ENCODE results near the gene CFHR5. TPM values are rescaled to one million over a fixed set of nuclear protein-coding genes. Genes with fewer than 3 reads are reported as not detected.

Gene CFHR5
- total and polyA plus RNA-seq, 4 donors = 3.4 to 110 (median 49.1) TPM

- no peak overlapping the region for H3K27ac ChIP-seq (ENCODE audit: low read depth in 1 of 2, low read length in 2 of 2)
- H3K9me3 ChIP-seq (ENCODE audit: control insufficient read depth in 4 of 4, low read length in 3 of 4) = no peaks in the 10 kb centered on the region
- no peak overlapping the region for H3K9ac ChIP-seq (ENCODE audit: low read depth in 1 of 2, low read length in 2 of 2)
- no peak for DNase-seq (ENCODE audit: low spot score)
- H3K4me1 ChIP-seq (ENCODE audit: control insufficient read depth in 4 of 4, insufficient read depth in 4 of 4, low read length in 3 of 4) = no peaks in the 10 kb centered on the region
- TF ChIP-seq, protein P1, sequence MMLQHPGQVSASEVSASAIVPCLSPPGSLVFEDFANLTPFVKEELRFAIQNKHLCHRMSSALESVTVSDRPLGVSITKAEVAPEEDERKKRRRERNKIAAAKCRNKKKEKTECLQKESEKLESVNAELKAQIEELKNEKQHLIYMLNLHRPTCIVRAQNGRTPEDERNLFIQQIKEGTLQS (IDR thresholded peaks at IDR 0.05) = no peak
- TF ChIP-seq YY1 (IDR thresholded peaks at IDR 0.05) = no peak
- TF ChIP-seq FOXA1 (IDR thresholded peaks at IDR 0.05) = no peak
- no peak for TF ChIP-seq MAX (IDR thresholded peaks at IDR 0.05)
- peaks cover 2 to 17% (median 8%) of the 10 kb centered on the region in 4 donors for H3K36me3 ChIP-seq (ENCODE audit: control insufficient read depth in 4 of 4, insufficient read depth in 3 of 4, low read depth in 1 of 4, low read length in 3 of 4)
- no peaks in the 10 kb centered on the region for H3K27me3 ChIP-seq (ENCODE audit: control insufficient read depth in 4 of 4, insufficient read depth in 4 of 4, low read length in 3 of 4)
- no peak overlapping the region for H3K4me3 ChIP-seq (ENCODE audit: low read depth in 1 of 3, low read length in 3 of 3)
- WGBS = 81% methylated on average over 2 of the region's 2 CpGs
These were observed 25.8 kb downstream of the CFHR5 start for GRCh38 chr1:197003132-197003531.

GRCh38 chr1:197008861-197009260 is 31.5 kb downstream of the CFHR5 start:
- WGBS = 94% methylated on average over 6 of the region's 6 CpGs

DNA sequence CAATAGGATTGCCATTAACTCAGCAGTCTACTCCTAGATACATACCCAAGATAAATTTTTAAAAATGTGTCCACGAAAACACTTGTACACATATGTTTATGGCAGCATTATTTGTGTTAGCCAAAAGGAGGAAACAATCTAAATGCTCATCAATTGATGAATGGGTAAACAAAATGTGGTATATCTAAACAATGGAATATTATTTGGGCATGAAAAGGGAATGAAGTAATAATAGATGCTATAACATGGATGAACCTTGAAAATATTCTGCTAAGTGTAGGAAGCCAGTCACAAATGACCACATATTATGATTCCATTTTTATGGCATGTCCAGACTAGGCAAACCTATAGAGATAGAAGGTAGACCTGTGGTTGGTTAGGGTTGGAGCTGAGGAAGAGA is 34.3 kb downstream of the CFHR5 start:
- no peaks in the 10 kb centered on the region for H3K9me3 ChIP-seq (ENCODE audit: control insufficient read depth in 4 of 4, low read length in 3 of 4)
- TF ChIP-seq MAX (IDR thresholded peaks at IDR 0.05) = no peak
- TF ChIP-seq, protein P1 (IDR thresholded peaks at IDR 0.05) = no peak
- no peak for TF ChIP-seq RXRA (IDR thresholded peaks at IDR 0.05)
- TF ChIP-seq JUND (IDR thresholded peaks at IDR 0.05) = no peak
- WGBS = 94% methylated on average over 1 of the region's 1 CpG
- no peak overlapping the region for H3K9ac ChIP-seq (ENCODE audit: low read depth in 1 of 2, low read length in 2 of 2)
- no peak overlapping the region for H3K4me3 ChIP-seq (ENCODE audit: low read depth in 1 of 3, low read length in 3 of 3)
- no peaks in the 10 kb centered on the region for H3K4me1 ChIP-seq (ENCODE audit: control insufficient read depth in 4 of 4, insufficient read depth in 4 of 4, low read length in 3 of 4)
- H3K27ac ChIP-seq (ENCODE audit: low read depth in 1 of 2, low read length in 2 of 2) = no peak overlapping the region
- H3K36me3 ChIP-seq (ENCODE audit: control insufficient read depth in 4 of 4, insufficient read depth in 3 of 4, low read depth in 1 of 4, low read length in 3 of 4) = peaks cover 1 to 8% (median 5%) of the 10 kb centered on the region in 4 donors
- no peaks in the 10 kb centered on the region for H3K27me3 ChIP-seq (ENCODE audit: control insufficient read depth in 4 of 4, insufficient read depth in 4 of 4, low read length in 3 of 4)
- no peak for DNase-seq (ENCODE audit: low spot score)

More at GRCh38 chr1:197008861-197009260, 31.5 kb downstream of the CFHR5 start:
- TF ChIP-seq MAX (IDR thresholded peaks at IDR 0.05) = no peak
- no peak for TF ChIP-seq GABPA (IDR thresholded peaks at IDR 0.05 in 1 of 2, conservative IDR thresholded peaks at IDR 0.05 in 1 of 2)
- no peak for TF ChIP-seq CTCF (IDR thresholded peaks at IDR 0.05; ENCODE audit: low read depth, low read length, missing input control)
- TF ChIP-seq FOXA1 (IDR thresholded peaks at IDR 0.05) = no peak
- Histone ChIP-seq H3K27me3 (ENCODE audit: control insufficient read depth in 4 of 4, insufficient read depth in 4 of 4, low read length in 3 of 4) (no peaks in the 10 kb centered on the region), H3K4me3 (ENCODE audit: low read depth in 1 of 3, low read length in 3 of 3) (no peak overlapping the region), H3K4me1 (ENCODE audit: control insufficient read depth in 4 of 4, insufficient read depth in 4 of 4, low read length in 3 of 4) (no peaks in the 10 kb centered on the region), H3K36me3 (ENCODE audit: control insufficient read depth in 4 of 4, insufficient read depth in 3 of 4, low read depth in 1 of 4, low read length in 3 of 4) (peaks cover 3 to 15% (median 10%) of the 10 kb centered on the region in 4 donors), H3K9me3 (ENCODE audit: control insufficient read depth in 4 of 4, low read length in 3 of 4) (no peaks in the 10 kb centered on the region), H3K27ac (ENCODE audit: low read depth in 1 of 2, low read length in 2 of 2) (no peak overlapping the region), H3K9ac (ENCODE audit: low read depth in 1 of 2, low read length in 2 of 2) (no peak overlapping the region)
- DNase-seq (ENCODE audit: low spot score) = no peak

DNA sequence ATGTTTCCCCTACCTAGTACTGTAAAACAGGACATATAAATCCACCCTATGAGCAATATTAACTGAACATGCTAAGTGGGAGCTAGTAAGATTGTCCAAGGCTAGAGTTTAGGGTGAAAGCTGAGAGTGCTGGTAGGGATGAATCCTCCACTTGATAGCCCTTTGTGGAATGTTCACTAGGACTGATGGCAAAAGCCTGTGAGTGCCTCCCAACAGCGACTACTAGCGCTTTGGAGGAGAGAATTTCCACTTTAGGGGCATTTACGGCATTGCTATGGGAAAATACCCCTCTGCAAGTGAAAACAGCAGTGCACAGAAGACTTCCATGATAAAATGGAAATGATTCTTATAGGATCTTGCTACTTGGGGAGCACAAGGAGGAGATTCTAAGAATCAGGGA is 35.9 kb downstream of the CFHR5 start:
- H3K27ac ChIP-seq (ENCODE audit: low read depth in 1 of 2, low read length in 2 of 2) = no peak overlapping the region
- peaks cover 1 to 8% (median 5%) of the 10 kb centered on the region in 4 donors for H3K36me3 ChIP-seq (ENCODE audit: control insufficient read depth in 4 of 4, insufficient read depth in 3 of 4, low read depth in 1 of 4, low read length in 3 of 4)
- WGBS = 92% methylated on average over 3 of the region's 3 CpGs
- DNase-seq (ENCODE audit: low spot score) = no peak
- no peak overlapping the region for H3K4me3 ChIP-seq (ENCODE audit: low read depth in 1 of 3, low read length in 3 of 3)
- H3K9ac ChIP-seq (ENCODE audit: low read depth in 1 of 2, low read length in 2 of 2) = no peak overlapping the region
- no peaks in the 10 kb centered on the region for H3K27me3 ChIP-seq (ENCODE audit: control insufficient read depth in 4 of 4, insufficient read depth in 4 of 4, low read length in 3 of 4)
- H3K4me1 ChIP-seq (ENCODE audit: control insufficient read depth in 4 of 4, insufficient read depth in 4 of 4, low read length in 3 of 4) = no peaks in the 10 kb centered on the region
- no peaks in the 10 kb centered on the region for H3K9me3 ChIP-seq (ENCODE audit: control insufficient read depth in 4 of 4, low read length in 3 of 4)
- TF ChIP-seq RXRA (IDR thresholded peaks at IDR 0.05) (no peak), YY1 (IDR thresholded peaks at IDR 0.05) (no peak), HNF4A (conservative IDR thresholded peaks at IDR 0.05) (no peak), GABPA (IDR thresholded peaks at IDR 0.05 in 1 of 2, conservative IDR thresholded peaks at IDR 0.05 in 1 of 2) (no peak), TAF1 (conservative IDR thresholded peaks at IDR 0.05) (no peak), FOXA2 (IDR thresholded peaks at IDR 0.05) (no peak), HNF4G (IDR thresholded peaks at IDR 0.05) (no peak), MAX (IDR thresholded peaks at IDR 0.05) (no peak)
- TF ChIP-seq, protein P2, sequence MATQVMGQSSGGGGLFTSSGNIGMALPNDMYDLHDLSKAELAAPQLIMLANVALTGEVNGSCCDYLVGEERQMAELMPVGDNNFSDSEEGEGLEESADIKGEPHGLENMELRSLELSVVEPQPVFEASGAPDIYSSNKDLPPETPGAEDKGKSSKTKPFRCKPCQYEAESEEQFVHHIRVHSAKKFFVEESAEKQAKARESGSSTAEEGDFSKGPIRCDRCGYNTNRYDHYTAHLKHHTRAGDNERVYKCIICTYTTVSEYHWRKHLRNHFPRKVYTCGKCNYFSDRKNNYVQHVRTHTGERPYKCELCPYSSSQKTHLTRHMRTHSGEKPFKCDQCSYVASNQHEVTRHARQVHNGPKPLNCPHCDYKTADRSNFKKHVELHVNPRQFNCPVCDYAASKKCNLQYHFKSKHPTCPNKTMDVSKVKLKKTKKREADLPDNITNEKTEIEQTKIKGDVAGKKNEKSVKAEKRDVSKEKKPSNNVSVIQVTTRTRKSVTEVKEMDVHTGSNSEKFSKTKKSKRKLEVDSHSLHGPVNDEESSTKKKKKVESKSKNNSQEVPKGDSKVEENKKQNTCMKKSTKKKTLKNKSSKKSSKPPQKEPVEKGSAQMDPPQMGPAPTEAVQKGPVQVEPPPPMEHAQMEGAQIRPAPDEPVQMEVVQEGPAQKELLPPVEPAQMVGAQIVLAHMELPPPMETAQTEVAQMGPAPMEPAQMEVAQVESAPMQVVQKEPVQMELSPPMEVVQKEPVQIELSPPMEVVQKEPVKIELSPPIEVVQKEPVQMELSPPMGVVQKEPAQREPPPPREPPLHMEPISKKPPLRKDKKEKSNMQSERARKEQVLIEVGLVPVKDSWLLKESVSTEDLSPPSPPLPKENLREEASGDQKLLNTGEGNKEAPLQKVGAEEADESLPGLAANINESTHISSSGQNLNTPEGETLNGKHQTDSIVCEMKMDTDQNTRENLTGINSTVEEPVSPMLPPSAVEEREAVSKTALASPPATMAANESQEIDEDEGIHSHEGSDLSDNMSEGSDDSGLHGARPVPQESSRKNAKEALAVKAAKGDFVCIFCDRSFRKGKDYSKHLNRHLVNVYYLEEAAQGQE (IDR thresholded peaks at IDR 0.05) = no peak
